Activated CD4-positive, alpha-beta T cell treated with anti-CD3 and anti-CD28 coated beads, Interleukin-2, amount 50 U/mL, for 1 hour (primary cell): Measurements from ENCODE around the gene PARG.
"Not testable (repeated sequence)": the region's sequence is repeated elsewhere in the genome, so short reads cannot be mapped to it uniquely, and the experiment has no call there.

Experiments used
- DNase-seq: peaks from one replicate; pipeline ENCODE4 v3.0.0-alpha.2; 2020

PARG gene

DNA sequence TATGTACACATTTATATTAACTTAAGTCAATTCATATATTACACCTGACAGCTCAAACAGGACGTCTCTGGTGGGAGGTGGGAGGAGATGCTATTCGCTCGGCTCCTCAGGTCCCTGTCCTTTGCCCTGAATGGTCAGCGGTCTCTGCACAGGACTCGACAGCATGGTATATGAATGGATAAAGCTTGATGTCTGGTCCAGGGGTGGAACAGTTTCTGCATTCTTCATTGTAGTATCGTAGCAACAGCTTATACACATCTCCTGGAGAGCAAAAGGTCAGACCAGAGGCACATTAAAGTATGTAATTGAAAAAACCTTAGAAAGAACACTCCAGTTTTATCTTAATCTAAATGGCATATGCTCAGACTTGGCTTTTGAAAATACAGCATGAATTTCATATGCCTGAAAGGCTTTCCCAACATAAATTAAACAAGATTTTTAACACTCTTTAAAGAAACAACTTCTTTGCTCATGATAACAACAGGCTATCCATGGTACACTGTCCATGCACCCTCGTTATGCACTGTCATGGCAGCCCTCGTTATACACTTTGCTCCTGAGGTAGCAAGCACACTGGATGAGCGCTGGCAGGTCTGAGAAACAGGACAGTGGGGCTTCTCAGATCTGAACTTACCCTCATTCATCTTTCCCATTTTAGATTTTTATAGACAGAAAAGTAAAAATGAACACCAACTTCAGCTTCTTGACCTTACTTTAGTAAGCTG lies 122.4 kb downstream of the PARG start:
- DNase-seq = no peak

DNA sequence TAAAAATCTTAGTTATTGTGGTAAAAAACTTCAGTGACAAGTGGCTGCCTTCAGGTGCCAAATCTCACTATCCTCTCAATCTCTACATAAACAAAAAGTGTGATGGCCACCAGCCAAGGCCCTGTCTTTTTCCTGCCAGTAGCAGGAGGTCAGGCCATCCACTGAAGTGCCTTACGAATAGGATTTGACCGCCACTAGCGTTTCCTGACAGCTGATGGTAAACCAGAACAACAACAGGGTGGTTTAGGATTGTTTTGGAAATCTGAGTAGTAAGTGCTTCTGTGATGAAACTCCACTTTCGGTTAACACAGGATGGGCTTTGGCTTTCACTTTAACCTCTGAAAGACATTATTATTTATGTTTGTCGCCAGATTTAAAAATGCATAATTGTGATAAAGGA lies 124.0 kb downstream of the PARG start:
- no peak for DNase-seq

DNA sequence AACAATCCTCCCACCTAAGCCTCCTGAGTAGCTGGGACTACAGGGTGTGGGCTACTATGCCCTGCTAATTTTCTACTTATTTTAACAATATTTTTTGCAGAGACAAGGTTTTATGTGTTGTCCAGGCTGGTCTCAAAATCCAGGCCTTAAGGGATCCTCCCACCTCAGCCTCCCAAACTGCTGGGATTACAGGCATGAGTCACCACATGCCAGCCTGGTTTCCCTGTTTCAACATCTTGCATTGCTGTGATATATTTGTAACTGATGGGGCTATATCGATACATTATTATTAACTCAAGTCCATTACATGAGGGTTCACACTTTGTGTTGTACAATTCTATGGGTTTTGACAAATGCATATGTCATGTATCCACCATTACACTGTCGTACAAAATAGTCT lies 137.8 kb downstream of the PARG start:
- no peak for DNase-seq

DNA sequence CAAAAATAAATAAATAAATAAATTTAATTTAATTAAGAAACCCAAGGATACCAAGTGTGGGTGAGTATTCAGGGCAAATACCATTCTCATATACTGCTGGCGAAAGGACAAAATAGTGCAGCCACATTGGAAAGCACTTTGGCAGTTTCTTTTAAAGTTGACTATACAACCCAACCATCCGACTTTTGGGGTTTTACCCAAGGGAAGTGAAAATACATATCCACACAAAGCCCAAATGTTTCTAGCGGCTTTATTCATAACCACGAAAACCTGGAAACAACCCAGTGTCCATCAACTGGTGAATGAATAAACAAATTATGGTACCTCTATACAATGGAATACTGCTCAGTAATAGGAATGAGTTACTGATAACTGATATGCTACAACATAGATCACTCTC lies 143.6 kb downstream of the PARG start:
- DNase-seq = no peak

DNA sequence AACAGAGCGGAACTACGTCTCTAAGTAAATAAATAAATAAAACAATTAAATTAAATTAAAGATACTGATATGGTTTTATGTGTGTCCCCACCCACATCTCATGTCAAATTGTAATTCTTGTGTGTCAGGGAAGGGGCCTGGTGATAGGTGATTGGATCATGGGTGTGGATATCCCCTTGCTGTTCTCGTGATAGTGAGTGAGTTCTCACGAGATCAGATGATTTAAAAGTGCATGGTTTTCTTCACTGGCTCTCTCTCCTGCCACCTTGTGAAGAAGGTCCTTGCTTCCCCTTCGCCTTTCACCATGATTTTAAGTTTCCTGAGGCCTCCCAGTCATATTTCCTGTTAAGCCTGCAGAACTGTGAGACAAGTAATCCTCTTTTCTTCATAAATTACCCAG lies 150.7 kb downstream of the PARG start:
- DNase-seq = no peak

DNA sequence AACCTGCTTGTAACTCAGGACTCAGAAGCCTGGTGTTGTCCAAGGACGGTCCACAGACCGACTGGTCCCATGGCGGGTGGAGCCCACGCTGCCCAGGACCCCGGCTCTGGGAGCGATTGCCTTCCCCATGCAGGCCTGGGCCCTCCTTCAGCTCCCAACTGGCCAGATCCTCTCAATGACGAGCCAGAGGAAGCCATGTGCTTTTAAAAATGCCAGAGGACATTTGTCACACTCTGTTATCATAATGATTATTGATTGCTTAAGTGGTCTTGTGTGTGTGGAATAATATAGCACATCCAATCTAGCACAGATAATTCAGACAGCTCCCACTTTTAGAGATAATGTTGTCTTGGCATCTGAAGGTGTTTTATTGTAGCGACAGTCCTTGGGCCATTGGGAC lies 157.1 kb downstream of the PARG start:
- DNase-seq = no peak

DNA sequence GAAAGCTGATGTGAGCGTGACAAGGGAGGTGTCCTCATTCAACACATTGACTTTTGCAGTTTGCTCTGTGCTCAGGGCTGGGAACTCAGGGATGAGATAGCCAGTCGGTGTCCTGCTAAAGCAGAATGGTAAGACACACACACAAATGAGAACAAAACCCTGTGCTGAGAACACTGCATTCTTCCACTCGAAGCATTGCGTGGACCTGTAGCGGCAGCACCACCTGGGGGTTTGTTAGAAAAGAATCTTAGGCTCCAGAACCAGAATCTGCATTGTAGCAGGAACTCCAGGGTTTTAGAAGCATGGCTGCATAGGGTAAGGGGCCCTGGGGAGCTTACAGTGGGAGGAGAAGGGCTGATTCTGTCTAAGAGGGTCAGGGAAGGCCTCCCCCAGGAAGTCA lies 158.2 kb downstream of the PARG start:
- no peak for DNase-seq

DNA sequence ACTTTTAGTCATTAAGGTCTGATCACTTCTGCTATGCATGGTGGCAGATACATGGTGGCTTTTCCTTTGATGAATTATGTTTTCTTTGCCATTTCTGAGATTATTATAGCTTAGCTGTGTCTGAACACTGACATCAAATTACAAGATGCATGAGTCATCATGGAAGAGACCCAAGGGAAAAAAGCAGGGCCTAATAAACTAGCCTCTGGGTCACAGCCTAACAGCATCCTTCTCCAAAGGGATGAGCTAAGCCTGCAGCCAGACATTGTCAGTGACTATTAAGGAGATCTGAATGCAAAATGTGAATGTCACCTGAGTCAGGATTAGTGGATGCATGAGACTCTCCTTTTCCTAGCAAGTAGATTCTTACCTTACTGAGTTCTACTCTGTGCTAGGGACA lies 160.6 kb downstream of the PARG start:
- no peak for DNase-seq

DNA sequence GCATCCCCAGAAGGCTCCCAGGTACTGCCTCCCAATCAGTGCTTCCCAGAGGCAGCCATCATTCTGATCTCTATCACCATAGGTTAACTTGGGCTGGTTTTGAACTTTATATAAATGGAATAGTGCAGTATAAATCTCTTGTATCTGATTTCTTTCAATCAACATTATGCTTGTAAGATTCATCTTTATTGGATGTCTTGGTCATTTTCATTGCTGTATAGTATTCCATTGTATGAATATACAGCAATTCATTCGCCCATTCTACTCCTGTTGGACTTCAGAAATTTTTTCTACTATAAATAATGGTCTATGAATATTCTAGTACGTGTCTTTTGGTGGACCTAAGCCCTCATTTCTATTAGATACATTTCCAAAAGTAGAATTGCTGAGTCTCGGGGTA lies 163.6 kb downstream of the PARG start:
- DNase-seq = no peak

DNA sequence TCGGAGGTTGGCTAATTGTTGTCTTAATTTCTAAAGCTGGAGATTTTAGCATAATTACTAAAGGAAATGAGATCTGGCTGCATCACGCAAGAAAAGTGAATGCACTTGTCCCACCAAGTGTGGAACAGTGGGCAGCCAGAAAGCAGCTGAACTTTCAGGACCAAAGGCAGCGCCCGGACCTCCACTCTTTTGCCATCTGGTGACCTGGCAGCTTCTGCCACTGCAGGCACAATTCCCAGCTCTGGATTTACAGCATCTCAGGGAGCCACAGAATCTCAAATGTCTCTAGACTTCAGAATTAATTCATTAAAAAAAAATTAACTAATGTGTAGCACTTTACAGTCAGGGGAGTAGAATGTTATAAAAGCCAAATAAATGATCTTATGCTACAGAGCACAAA lies 165.0 kb downstream of the PARG start:
- no peak for DNase-seq

DNA sequence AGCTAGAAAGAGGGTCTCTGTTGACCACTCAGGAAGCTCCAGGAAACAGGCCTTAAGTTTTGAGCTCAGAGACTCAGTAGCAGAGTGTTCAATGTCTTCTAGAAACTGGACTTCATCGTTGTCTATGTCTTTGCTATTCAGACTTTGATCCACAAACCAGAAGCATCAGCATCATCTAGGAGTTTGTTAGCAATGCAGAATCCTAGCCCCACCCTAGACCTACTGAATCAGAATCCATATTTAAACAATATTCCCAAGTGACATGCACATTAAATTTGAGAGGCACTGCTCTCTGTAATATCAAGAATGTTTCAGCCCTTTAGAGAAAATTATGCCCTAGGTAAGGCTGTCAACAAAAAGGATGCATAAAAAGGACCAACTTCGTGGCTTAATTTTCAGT lies 166.8 kb downstream of the PARG start:
- DNase-seq = no peak

DNA sequence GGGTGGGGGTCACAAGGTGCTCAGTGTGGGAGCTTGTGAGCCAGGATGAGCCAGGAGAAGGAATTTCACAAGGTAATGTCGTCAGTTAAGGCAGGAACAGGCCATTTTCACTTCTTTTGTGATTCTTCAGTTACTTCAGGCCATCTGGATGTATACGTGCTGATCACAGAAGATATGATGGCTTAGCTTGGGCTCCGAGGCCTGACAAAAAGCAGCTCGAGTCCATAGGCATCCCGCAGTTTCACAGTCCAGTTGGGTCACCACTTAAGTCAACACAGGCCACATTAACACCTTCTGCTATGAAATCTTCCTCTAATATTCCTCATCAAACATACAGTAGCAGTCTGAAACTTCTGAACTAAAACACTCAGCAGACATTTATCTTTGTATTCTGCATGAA lies 168.9 kb downstream of the PARG start:
- not testable (repeated sequence) for DNase-seq

DNA sequence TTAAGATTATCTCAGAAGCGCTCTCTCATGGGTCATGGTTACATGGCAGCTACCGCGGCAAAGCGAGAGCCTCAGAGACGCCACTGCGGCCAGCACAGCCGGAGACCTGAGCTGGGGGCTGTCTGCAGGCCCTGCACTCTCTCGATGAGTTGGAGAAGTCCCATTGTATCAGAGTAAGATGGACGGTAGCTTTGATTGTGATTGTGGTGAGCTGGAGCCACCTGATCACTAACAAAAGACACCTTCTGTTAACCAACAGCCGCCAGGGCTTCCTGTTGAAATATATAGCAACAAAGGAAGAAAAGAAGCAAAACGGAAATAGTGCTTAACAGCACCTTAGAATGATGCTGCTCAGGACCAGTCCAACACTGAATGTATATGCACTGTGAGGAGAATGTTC lies 170.8 kb downstream of the PARG start:
- not testable (repeated sequence) for DNase-seq

DNA sequence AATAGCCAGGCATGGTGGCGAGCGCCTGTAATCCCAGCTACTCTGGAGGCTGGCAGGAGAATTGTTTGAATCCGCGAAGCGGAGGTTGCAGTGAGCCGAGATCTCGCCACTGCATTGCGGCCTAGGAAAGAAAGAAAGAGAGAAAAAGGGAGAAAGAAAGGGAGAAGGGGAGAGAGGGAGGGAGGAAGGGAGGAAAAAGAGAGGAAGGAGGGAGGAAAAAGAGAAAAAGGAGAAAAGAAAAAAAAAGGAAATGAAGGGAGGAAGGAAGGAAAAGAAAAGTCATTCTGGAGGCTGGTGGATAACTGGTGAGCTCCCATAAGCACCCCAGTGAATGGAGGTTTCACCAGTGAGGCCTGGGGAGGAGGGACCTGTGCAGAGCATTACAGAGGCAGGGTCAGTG lies 172.1 kb downstream of the PARG start:
- DNase-seq = no peak

DNA sequence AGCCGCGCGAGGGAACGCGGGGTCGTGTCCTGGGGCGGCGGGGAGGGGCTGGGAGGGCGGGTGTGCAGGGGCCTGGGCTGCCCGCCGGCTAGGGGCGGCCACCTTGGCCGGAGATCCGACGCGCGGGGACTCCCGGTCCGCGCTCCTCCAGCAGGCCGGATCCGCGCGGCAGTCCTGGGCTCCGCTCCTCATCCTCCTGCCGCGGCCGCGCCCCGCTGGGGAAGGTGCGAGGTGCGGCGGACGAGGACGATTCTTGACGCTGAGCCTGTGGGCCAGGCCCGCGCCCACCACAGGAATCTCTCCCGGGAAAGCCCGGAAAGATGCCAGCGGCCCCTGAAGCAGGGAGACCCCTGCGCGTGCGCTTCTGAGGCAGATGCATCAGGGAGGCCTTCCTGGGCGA lies 173.1 kb downstream of the PARG start:
- DNase-seq = no peak

DNA sequence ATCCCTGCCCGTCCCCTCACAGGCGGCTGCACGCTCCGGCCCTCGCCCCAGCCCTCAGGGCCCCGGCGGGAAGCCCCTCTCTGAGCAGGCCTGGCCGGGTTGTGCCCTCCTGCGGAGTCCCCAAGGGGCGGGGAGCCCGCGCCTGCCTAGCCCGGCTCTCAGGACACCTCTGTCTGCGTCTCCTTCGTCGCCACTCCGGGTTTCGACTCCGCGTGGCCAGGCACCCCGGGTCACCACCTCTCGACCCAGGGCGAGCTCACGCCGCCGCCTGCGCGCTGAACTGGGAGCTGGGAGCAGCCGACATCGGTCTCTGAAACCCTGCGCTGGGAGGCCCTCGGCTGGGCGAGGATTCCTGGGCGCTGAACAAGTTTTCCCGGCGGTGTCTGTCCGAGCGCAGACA lies 173.5 kb downstream of the PARG start:
- DNase-seq = no peak
